ENCODE results near the gene PAQR4.

DNA sequence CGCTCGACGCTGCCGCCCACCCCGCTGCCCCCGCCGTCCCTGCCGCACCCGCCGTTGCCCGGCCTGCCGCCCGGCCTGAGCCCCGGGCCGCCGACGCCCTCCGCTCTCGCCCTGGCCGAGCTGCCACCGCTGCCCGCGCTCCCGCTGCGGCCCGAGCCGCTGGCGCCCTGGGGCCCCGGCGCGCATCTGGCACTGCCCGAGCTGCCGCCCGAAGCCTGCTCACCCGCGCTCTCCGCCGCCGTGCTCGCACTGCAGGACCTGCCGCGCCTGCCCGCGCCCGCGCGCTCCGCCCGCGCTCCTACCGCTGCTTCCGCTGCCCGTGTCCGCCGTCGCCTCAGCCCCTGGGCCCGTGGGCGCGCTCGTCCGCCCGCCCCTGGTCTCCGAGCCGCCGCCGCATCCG is 35.2 kb downstream of the PAQR4 start:
- no peak for TF ChIP-seq ARNTL (CRISPR knock-in tag; IDR thresholded peaks at IDR 0.05; ENCODE audit: borderline replicate concordance, low read depth)
- TF ChIP-seq, protein P1, sequence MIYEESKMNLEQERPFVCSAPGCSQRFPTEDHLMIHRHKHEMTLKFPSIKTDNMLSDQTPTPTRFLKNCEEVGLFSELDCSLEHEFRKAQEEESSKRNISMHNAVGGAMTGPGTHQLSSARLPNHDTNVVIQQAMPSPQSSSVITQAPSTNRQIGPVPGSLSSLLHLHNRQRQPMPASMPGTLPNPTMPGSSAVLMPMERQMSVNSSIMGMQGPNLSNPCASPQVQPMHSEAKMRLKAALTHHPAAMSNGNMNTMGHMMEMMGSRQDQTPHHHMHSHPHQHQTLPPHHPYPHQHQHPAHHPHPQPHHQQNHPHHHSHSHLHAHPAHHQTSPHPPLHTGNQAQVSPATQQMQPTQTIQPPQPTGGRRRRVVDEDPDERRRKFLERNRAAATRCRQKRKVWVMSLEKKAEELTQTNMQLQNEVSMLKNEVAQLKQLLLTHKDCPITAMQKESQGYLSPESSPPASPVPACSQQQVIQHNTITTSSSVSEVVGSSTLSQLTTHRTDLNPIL (CRISPR knock-in tag; IDR thresholded peaks at IDR 0.05; ENCODE audit: low read depth): no peak
